Daoy (cell line): ENCODE data around the gene ACTL10. TPM values are rescaled to one million over a fixed set of nuclear protein-coding genes. Genes with fewer than 3 reads are reported as not detected.
"Not testable (repeated sequence)": the region's sequence is repeated elsewhere in the genome, so short reads cannot be mapped to it uniquely, and the experiment has no call there.

Experiments
- DNase-seq: peaks from one replicate; pipeline ENCODE4 v3.0.0-alpha.2; 2015; ENCODE audit warnings: low read depth
- total RNA-seq: library from RNA; depleted of rRNA; stranded (reverse); fragments of >200 nt; shearing (Covaris generic); gene quantifications from 2 replicates; pipeline ENCODE4 v1.2.3, GENCODE V29; 2014

The ACTL10 gene
- total RNA-seq, 1 experiment from 2014 or later, result 0.06 TPM

- DNase-seq, result no peak
Observed at GRCh38 chr20:33693741-33694638, 27.2 kb downstream of the ACTL10 start.

- DNase-seq, result no peak
Observed at GRCh38 chr20:33694639-33695012, 27.9 kb downstream of the ACTL10 start.

DNA sequence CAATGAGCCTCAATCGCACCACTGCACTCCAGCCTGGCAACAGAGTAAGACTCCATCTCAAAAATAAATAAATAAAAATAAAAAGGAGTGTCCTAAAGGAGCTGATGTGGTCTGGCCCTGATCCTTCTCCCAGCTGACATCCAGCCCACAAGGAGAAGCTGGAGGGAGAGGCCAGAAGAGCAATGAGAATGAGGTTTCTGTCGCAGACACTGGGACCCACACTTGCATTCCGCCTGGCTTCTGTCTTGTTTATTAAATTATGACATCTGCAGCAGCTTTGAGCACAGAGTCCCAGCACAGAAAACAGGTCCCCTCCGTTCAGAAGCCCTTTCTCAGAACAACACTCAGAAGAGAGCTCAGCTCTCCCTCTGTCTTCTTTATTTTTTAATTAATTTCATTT, 29.7 kb downstream of the ACTL10 start:
- DNase-seq, result no peak

GRCh38 chr20:33697129-33697528, 30.4 kb downstream of the ACTL10 start:
- DNase-seq, result peak; percentile 49

DNA sequence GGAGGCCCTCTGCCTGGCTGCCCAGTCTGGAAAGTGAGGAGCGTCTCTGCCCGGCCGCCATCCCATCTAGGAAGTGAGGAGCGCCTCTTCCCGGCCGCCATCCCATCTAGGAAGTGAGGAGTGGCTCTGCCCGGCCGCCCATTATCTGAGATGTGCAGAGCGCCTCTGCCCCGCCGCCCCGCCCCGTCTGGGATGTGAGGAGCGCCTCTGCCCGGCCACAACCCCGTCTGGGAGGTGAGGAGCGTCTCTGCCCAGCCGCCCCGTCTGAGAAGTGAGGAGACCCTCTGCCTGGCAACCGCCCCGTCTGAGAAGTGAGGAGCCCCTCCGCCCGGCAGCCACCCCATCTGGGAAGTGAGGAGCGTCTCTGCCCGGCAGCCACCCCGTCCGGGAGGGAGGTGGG, 32.2 kb downstream of the ACTL10 start:
- DNase-seq, result not testable (repeated sequence)

GRCh38 chr20:33700696-33701441, 34.1 kb downstream of the ACTL10 start:
- DNase-seq, result not testable (repeated sequence)

- no peak for DNase-seq
Observed at GRCh38 chr20:33701629-33702450, 35.1 kb downstream of the ACTL10 start.

DNA sequence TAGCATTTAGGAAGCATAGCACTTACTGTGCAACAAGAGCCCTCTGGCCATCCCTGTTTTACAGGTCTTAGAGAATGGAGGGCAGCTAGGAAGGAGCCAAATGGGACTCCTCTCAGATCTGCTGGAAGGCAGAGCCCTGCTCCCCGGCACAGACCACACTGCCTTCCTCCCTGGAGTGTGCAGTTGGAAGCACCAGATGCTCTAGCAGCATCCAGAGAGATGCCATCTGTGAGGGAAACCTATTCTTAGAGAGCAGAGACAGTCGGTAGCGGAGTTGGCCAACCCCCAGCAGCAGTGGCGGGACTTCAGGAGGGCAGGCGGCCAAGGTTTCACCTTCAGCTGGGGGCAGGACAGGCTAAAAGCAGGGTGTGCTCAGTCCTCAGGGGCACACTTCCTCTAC, 36.1 kb downstream of the ACTL10 start:
- no peak for DNase-seq

- no peak for DNase-seq
Observed at GRCh38 chr20:33703498-33704137, 36.9 kb downstream of the ACTL10 start.

DNA sequence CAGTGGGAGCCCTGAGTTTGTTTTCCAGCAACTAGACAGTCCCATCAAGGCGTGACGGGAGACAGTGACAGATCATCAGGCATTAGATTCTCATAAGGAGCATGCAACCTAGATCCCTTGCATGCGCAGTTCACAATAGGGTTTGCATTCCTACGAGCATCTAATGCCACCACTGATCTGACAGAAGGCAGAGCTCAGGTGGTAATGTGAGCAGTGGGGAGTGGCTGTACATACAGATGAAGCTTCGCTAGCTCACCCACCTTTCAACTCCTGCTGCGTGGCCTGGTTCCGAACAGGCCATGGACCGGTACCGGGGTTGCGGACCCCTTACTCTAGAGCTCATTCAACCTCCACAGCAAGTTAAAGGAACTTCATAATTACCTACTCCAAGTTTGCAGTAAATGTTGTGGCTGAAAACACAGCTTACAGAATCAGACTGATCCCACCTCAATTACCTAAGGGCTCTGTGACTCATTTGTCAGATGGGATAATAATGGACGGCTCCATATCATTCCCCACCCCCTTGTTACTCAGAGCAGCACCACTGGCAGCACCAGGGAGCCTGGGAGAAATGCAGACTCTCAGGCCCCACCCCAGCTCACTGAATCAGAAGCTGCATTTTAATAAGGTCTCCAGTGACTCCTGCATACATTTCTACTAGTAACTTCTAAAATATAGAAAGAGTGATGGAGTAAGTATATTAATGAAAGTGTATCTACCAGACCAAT, 37.6 kb downstream of the ACTL10 start:
- no peak for DNase-seq

GRCh38 chr20:33707668-33708067, 40.9 kb downstream of the ACTL10 start:
- DNase-seq, result no peak

DNA sequence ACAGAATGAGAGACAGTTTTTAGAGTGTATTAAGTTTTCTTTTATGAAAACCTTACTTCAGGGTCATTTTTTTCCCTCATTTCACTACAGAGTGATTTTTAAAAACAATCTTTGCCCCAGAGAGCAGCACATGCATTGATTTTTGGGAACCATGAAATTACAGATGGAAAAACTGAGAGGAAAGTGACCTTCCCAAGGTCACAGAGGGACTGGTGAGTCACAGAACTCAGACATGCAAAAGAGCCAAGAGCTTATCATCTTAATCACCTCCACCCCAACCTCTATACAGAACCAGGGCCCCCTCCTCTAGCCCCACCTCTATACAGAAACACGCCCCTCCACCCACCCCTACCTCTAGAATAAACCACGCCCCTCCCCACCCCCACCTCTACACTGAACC, 42.7 kb downstream of the ACTL10 start:
- no peak for DNase-seq

DNA sequence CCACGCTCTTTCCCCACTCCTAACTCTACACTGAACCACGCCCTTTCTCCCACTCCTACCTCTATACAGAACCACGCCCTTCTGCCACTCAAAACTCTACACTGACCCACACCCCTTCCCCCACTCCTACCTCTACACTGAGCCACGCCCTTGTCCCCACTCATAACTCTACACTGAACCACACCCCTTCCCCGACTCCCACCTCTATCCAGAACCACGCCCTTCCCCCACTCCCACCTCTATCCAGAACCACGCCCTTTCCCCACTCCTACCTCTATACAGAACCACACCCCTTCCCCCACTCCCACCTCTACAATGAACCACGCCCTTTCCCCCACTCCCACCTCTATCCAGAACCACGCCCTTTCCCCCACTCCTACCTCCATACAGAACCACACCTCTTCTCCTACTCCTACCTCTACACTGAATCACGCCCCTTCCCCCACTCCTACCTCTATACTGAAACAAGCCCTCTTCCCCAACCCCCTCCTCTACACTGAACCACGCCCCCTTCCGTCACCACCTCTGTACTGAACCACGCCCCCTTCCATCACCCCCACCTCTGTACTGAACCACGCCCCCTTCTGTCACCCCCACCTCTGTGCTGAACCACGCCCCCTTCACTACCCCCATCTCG, 43.3 kb downstream of the ACTL10 start:
- DNase-seq, result no peak

GRCh38 chr20:33710681-33711445, 44.1 kb downstream of the ACTL10 start:
- DNase-seq, result no peak

DNA sequence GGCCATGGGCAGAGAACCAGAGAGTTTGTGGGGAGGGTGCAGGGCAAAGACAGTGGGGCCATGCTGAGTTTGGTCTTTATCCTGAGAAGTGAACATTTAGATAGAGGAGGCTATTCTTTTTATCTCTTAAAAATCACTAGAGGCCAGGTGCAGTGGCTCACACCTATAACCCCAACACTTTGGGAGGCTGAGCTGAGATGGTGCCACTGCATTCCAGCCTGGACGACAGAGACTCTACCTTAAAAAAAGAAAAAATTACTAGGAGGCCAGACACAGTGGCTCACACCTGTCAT, 44.6 kb downstream of the ACTL10 start:
- DNase-seq, result no peak

- DNase-seq, result no peak
Observed at GRCh38 chr20:33713865-33714367, 47.2 kb downstream of the ACTL10 start.

GRCh38 chr20:33716498-33716897, 49.8 kb downstream of the ACTL10 start:
- DNase-seq, result no peak
